BE2C (cell line): ENCODE data around the gene TFPT.

Source experiments
- DNase-seq: peaks from one replicate; pipeline ENCODE4 v3.0.0-alpha.2; 2020
- H3K27me3 ChIP-seq: fragments of 250-450 bp; sonication (Bioruptor Pico); 2 replicates; pipeline ENCODE4 v1.5.1; 2020; ENCODE audit warnings: mild to moderate bottlenecking
- H3K36me3 ChIP-seq: fragments of 250-450 bp; sonication (Bioruptor Pico); 2 replicates; pipeline ENCODE4 v1.5.1; 2020; ENCODE audit warnings: mild to moderate bottlenecking
- H3K4me1 ChIP-seq: fragments of 250-450 bp; sonication (Bioruptor Pico); 2 replicates; pipeline ENCODE4 v1.5.1; 2020
- H3K4me3 ChIP-seq: 2 replicates; pipeline ENCODE4 v1.5.1; 2011; ENCODE audit warnings: low read depth, low read length
- H3K9me3 ChIP-seq: fragments of 250-450 bp; sonication (Bioruptor Pico); 2 replicates; pipeline ENCODE4 v1.5.1; 2020
- CTCF ChIP-seq: IDR thresholded peaks from 2 replicates; pipeline ENCODE4 v1.5.1; 2012; ENCODE audit warnings: mild to moderate bottlenecking, low read depth, low read length

Gene TFPT

GRCh38 chr19:54142166-54142780 is 26.8 kb upstream of the TFPT start:
- no peak overlapping the region for H3K4me3 ChIP-seq
- no peaks in the 10 kb centered on the region for H3K27me3 ChIP-seq
- no peaks in the 10 kb centered on the region for H3K9me3 ChIP-seq
- DNase-seq = no peak
- no peaks in the 10 kb centered on the region for H3K4me1 ChIP-seq
- H3K36me3 ChIP-seq = peaks cover 64% of the 10 kb centered on the region
- TF ChIP-seq CTCF = no peak

- Histone ChIP-seq H3K4me1 (no peaks in the 10 kb centered on the region), H3K9me3 (no peaks in the 10 kb centered on the region), H3K4me3 (no peak overlapping the region), H3K27me3 (no peaks in the 10 kb centered on the region), H3K36me3 (peaks cover 55% of the 10 kb centered on the region)
- no peak for DNase-seq
- TF ChIP-seq CTCF = no peak
Observed at GRCh38 chr19:54141356-54141755, 25.9 kb upstream of the TFPT start.

- Histone ChIP-seq H3K9me3 (no peaks in the 10 kb centered on the region), H3K36me3 (peaks cover 28% of the 10 kb centered on the region), H3K4me3 (peak overlapping the region; percentile 83), H3K4me1 (no peaks in the 10 kb centered on the region), H3K27me3 (no peaks in the 10 kb centered on the region)
- no peak for TF ChIP-seq CTCF
- no peak for DNase-seq
Observed at GRCh38 chr19:54138489-54139256, 23.2 kb upstream of the TFPT start.

- peak; percentile 49 for DNase-seq
- H3K9me3 ChIP-seq = no peaks in the 10 kb centered on the region
- H3K36me3 ChIP-seq = peaks cover 20% of the 10 kb centered on the region
- H3K4me3 ChIP-seq = peak within 1 kb of the TSS; percentile 83
- no peaks in the 10 kb centered on the region for H3K4me1 ChIP-seq
- H3K27me3 ChIP-seq = no peaks in the 10 kb centered on the region
- 0 out of 2 replicates have a peak, but pooled peaks have one; percentile 9 for TF ChIP-seq CTCF
Observed at GRCh38 chr19:54137699-54138488, 22.4 kb upstream of the TFPT start, which contains the start of gene CNOT3. Gene CNOT3, plus strand, starts transcription at chr19:54137762. Its CDS starts 5,217 bp downstream, at chr19:54142979.

GRCh38 chr19:54136864-54137698 is 21.6 kb upstream of the TFPT start:
- no peak for TF ChIP-seq CTCF
- peaks cover 13% of the 10 kb centered on the region for H3K36me3 ChIP-seq
- no peaks in the 10 kb centered on the region for H3K27me3 ChIP-seq
- H3K9me3 ChIP-seq = no peaks in the 10 kb centered on the region
- no peaks in the 10 kb centered on the region for H3K4me1 ChIP-seq
- peak overlapping the region; percentile 83 for H3K4me3 ChIP-seq
- peak; percentile 99 for DNase-seq
